AG04450 (cell line): ENCODE measurements around the gene NRIP1. TPM values are rescaled to one million over a fixed set of nuclear protein-coding genes. Genes with fewer than 3 reads are reported as not detected.

ENCODE experiments used
- CTCF ChIA-PET: fragments of 300-600, 350-600 bp; formaldehyde crosslinking; extraction: SDS; loops from one replicate; lab custom pipeline; 2022; ENCODE audit warnings: antibody characterized with exemption, inconsistent platforms; lab: Charles Lee
- POLR2A ChIA-PET: fragments of 350-600 bp; formaldehyde crosslinking; extraction: SDS; loops from one replicate; lab custom pipeline; 2021; ENCODE audit warnings: antibody characterized with exemption, inconsistent platforms; lab: Yijun Ruan, JAX
- DNase-seq: peaks from one replicate; pipeline ENCODE4 v3.0.0-alpha.2; 2011; ENCODE audit warnings: low read depth, low spot score
- H3K27ac ChIP-seq: one replicate; pipeline ENCODE4 v1.5.1; 2012; ENCODE audit warnings: low read depth, low read length, control low read depth
- H3K27me3 ChIP-seq: one replicate; pipeline ENCODE4 v1.6.0; 2012; ENCODE audit warnings: low read length; ENCODE audit not compliant: control insufficient read depth, insufficient read depth
- H3K4me3 ChIP-seq: 2 replicates; pipeline ENCODE4 v1.5.1; 2011; ENCODE audit warnings: mild to moderate bottlenecking, low read depth, low read length, control low read depth
- H3K9me3 ChIP-seq: 2 replicates; pipeline ENCODE4 v1.5.1; 2012; ENCODE audit warnings: low read length; ENCODE audit not compliant: control insufficient read depth, insufficient read depth
- CTCF ChIP-seq: IDR thresholded peaks from 2 replicates; pipeline ENCODE4 v1.5.1; 2011; ENCODE audit warnings: low read depth, low read length, control low read depth, inconsistent platforms
- polyA plus RNA-seq: library from polyadenylated mRNA; depleted of rRNA; stranded (reverse); fragments of >200 nt; gene quantifications from 2 replicates; pipeline ENCODE4 v1.2.3, GENCODE V29; 2011

Gene NRIP1
- polyA plus RNA-seq, 1 experiment = 22.6 TPM

- no peaks in the 10 kb centered on the region for H3K9me3 ChIP-seq
- no peak for DNase-seq
- POLR2A ChIA-PET = no interaction called here
- CTCF ChIA-PET = no interaction called here
- no peak overlapping the region for H3K27ac ChIP-seq
- no peak for TF ChIP-seq CTCF
- H3K27me3 ChIP-seq = peaks cover 4% of the 10 kb centered on the region
- H3K4me3 ChIP-seq = no peak overlapping the region
These were observed 11.9 kb upstream of the NRIP1 start for GRCh38 chr21:15076730-15077129.

GRCh38 chr21:15071009-15071408, 6.2 kb upstream of the NRIP1 start:
- H3K27me3 ChIP-seq = peaks cover 2% of the 10 kb centered on the region
- DNase-seq = no peak
- POLR2A ChIA-PET = no interaction called here
- H3K9me3 ChIP-seq = no peaks in the 10 kb centered on the region
- TF ChIP-seq CTCF = no peak
- CTCF ChIA-PET = no interaction called here
- H3K4me3 ChIP-seq = no peak overlapping the region
- H3K27ac ChIP-seq = no peak overlapping the region

GRCh38 chr21:15066123-15066575, 1.3 kb upstream of the NRIP1 start:
- DNase-seq = no peak
- TF ChIP-seq CTCF = no peak
- Histone ChIP-seq H3K27ac (peak overlapping the region; percentile 77), H3K27me3 (no peaks in the 10 kb centered on the region), H3K4me3 (peak overlapping the region; percentile 81), H3K9me3 (no peaks in the 10 kb centered on the region)
- POLR2A ChIA-PET = interaction anchor here (0.6 to 1.6 kb wide), 3 partner anchors 54 to 455 kb away, joined by 3 to 14 read pairs (median 3); no protein-coding TSS in a partner anchor
- CTCF ChIA-PET = interaction anchor here (1.1 to 2.1 kb wide), 2 partner anchors 202 to 417 kb away, joined by 6 to 10 read pairs; no protein-coding TSS in a partner anchor

GRCh38 chr21:15065392-15066122, 757 bp upstream of the NRIP1 start:
- DNase-seq = peak; percentile 59
- peak overlapping the region; percentile 81 for H3K4me3 ChIP-seq
- ChIA-PET CTCF (interaction anchor here (0.9 to 2.1 kb wide), 5 partner anchors 149 to 417 kb away, joined by 3 to 10 read pairs (median 4); no protein-coding TSS in a partner anchor), POLR2A (interaction anchor here (0.6 to 1.6 kb wide), 9 partner anchors 54 to 1051 kb away, joined by 3 to 14 read pairs (median 4); no protein-coding TSS in a partner anchor)
- no peak for TF ChIP-seq CTCF
- H3K9me3 ChIP-seq = no peaks in the 10 kb centered on the region
- peak overlapping the region; percentile 77 for H3K27ac ChIP-seq
- no peaks in the 10 kb centered on the region for H3K27me3 ChIP-seq
